Left kidney (tissue), 8 donors: ENCODE data around the gene SF3B6. TPM values are rescaled to one million over a fixed set of nuclear protein-coding genes. Genes with fewer than 3 reads are reported as not detected.
A peak's percentile ranks its signal among the peaks of the same experiment; 100 is the strongest.
"Not testable (repeated sequence)": the region's sequence is repeated elsewhere in the genome, so short reads cannot be mapped to it uniquely, and the experiment has no call there.

Experiments
- DNase-seq: peaks from one replicate; pipeline ENCODE4 v3.0.0-alpha.2; 2013
- long read RNA-seq, 8 donors: transcript quantifications; one replicate each; lab custom pipeline, GENCODE V29; 2026
- polyA plus RNA-seq: library from polyadenylated mRNA; unstranded; fragments of 120-200 nt; gene quantifications from one replicate; pipeline ENCODE4 v1.2.1, GENCODE V29; 2013; ENCODE audit not compliant: insufficient read length

SF3B6 gene
- polyA plus RNA-seq: 145 TPM
- long read RNA-seq, donor 1, transcript SF3B6-201 (4 exons, 770 nt): major isoform, 154 of 176 reads
- long read RNA-seq, donor 1, partial matches to known transcripts: 10 of 176 reads
- long read RNA-seq, donor 1, other reads (novel, unspliced or antisense): 11 of 176 reads
- long read RNA-seq, donor 2, transcript SF3B6-201 (4 exons, 770 nt): major isoform, 128 of 146 reads
- long read RNA-seq, donor 2, partial matches to known transcripts: 12 of 146 reads
- long read RNA-seq, donor 2, other reads (novel, unspliced or antisense): 6 of 146 reads
- long read RNA-seq, donor 3, transcript SF3B6-201 (4 exons, 770 nt): major isoform, 103 of 132 reads
- long read RNA-seq, donor 3, partial matches to known transcripts: 6 of 132 reads
- long read RNA-seq, donor 3, other reads (novel, unspliced or antisense): 21 of 132 reads
- long read RNA-seq, donor 4, transcript SF3B6-201 (4 exons, 770 nt): major isoform, 30 of 40 reads
- long read RNA-seq, donor 4, transcript SF3B6-202 (2 exons, 720 nt): minor isoform, 5 of 40 reads
- long read RNA-seq, donor 4, partial matches to known transcripts: 5 of 40 reads
- long read RNA-seq, donor 4, other reads (novel, unspliced or antisense): 0 of 40 reads
- long read RNA-seq, donor 5, transcript SF3B6-201 (4 exons, 770 nt): major isoform, 319 of 365 reads
- long read RNA-seq, donor 5, partial matches to known transcripts: 12 of 365 reads
- long read RNA-seq, donor 5, other reads (novel, unspliced or antisense): 30 of 365 reads
- long read RNA-seq, donor 6, transcript SF3B6-201 (4 exons, 770 nt): major isoform, 165 of 186 reads
- long read RNA-seq, donor 6, partial matches to known transcripts: 0 of 186 reads
- long read RNA-seq, donor 6, other reads (novel, unspliced or antisense): 19 of 186 reads
- long read RNA-seq, donor 7, transcript SF3B6-201 (4 exons, 770 nt): major isoform, 246 of 287 reads
- long read RNA-seq, donor 7, partial matches to known transcripts: 11 of 287 reads
- long read RNA-seq, donor 7, other reads (novel, unspliced or antisense): 28 of 287 reads
- long read RNA-seq, donor 8, transcript SF3B6-201 (4 exons, 770 nt): major isoform, 70 of 76 reads
- long read RNA-seq, donor 8, partial matches to known transcripts: 5 of 76 reads
- long read RNA-seq, donor 8, other reads (novel, unspliced or antisense): 0 of 76 reads

- peak; percentile 99 for DNase-seq
Measured at GRCh38 chr2:24075915-24076848, at the start of gene SF3B6. SF3B6 (minus strand) TSS chr2:24076326; CDS start chr2:24076229, 97 bp downstream.

GRCh38 chr2:24123922-24124580 lies 47.9 kb upstream of the SF3B6 start:
- DNase-seq: no peak

DNA sequence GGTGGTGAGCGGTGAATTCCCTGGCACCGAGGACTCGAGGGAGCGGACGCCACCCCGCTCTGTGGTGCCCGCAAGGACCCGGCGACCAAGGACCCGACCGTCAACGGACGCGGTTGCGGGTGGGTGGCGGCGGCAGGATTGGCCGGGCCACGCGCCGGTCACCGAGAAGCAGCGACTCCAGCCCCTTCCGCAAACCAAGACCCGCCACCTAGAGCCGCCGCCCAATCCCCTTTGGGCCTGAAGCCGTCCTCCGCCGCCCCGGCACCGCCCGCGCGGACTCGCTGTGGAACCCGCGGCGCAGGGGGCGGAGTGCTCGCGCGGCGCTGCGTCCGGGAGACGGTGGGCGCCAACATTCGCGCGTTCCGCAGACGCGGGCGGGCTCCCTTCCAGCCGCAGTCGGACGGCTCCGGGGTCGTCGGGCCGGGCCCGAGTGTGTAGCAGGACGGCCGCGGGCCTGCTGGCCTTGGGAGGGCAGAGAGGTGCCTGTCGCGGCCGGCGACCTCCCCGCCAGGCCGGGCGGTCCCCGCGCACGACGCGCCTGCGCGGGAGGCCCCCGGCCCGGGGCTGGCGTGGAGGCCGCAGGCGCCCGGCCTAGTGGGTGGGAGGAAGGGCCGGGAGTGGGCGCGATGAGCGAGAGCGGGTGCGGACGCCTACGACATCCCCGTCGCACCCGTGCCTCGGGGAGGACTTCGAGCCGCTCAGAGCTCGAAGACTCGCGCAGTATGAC lies 47.2 kb upstream of the SF3B6 start, which contains the start of the genes FAM228B and PFN4:
TSS of gene FAM228B (plus strand) at position 275 of the 727 bp plus-strand sequence. CDS start 893 bp downstream, outside the sequence.
TSS of gene PFN4 (minus strand) at position 140 of the 727 bp plus-strand sequence. CDS start 799 bp downstream, outside the sequence.
- DNase-seq: peak; percentile 85

DNA sequence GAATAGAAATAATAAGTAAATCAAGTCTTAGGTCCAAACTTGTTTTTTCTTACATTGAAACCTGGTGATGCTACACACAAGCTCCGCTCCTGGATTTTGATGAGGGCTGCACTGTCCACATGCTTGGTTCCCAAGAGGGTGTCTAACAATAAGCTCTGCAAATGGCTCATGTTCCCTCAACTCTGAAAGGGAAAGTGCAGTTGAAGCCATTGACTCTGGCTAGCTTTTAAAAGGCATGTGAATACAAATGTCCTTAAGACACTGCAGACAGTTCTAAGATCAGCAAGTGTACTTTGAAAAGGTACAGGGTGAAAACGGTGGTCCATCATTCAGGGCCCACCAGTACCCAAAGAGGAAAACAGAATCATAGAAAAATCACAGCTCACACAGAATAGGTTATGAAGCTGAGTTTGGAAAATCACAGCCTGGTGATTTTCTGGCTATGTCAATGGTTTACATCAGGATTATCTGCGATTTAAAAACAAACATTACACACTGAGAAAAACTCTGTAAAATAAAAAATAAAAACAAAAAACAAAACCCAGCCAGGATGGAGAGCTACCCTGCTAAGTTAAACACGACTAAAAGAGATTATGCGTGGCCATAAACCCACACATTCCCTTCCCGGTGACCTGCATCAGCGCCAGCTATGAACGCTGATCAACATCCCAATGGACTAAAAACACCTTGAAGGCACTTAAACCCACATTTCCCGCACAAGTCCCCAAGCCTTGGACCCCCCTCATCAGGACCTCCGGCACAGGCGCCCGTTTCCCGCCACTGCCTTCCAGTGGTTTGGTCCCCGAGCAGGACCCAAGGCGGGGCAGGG lies 46.5 kb upstream of the SF3B6 start:
- DNase-seq: no peak

GRCh38 chr2:24121469-24121868 lies 45.3 kb upstream of the SF3B6 start:
- no peak for DNase-seq

- no peak for DNase-seq
Measured at GRCh38 chr2:24121066-24121465, 44.9 kb upstream of the SF3B6 start.

DNA sequence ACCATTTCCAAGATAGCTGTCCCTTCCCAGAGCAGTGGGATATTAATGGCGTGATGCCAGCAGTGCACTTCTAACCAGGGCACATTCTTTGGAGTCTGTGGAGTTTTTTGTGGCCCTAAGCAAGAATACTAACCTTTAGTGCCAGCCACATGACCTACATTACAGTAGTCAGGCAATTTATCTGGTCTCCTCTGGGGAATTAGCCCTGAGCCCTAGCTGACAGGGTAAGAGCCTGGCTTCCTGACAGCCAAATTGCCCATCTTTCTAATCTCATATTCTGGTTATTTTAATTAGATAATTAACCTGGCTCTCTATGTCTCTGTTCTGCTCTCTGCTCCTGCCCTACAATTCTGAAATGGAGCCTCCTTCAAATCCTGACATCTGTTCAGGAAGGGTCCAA lies 41.8 kb upstream of the SF3B6 start:
- no peak for DNase-seq

- DNase-seq: no peak
Measured at GRCh38 chr2:24115057-24115456, 38.9 kb upstream of the SF3B6 start.

DNA sequence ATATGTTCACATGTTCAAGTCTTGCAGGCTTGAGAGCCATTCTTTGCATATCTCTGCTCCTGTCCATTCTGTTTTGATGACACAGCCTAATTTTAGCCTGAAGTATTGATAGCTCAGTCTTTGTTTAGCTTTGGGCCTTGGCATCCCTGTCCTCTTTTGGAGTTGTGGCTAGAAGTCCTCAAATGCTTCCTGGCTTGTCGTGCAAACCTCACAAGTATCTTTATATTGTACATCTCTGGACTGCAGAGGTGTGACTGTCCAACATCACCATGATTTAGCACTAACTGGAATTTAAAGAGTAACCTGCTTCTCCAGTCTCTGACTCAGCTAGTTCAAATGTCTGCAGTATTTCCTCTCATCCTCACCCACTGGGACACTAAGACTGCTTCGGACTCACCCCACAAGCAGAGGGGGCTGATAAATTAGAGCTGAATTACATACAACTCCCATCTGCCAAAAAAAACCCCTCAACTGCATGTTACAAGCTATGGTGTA lies 35.3 kb upstream of the SF3B6 start:
- DNase-seq: no peak

DNA sequence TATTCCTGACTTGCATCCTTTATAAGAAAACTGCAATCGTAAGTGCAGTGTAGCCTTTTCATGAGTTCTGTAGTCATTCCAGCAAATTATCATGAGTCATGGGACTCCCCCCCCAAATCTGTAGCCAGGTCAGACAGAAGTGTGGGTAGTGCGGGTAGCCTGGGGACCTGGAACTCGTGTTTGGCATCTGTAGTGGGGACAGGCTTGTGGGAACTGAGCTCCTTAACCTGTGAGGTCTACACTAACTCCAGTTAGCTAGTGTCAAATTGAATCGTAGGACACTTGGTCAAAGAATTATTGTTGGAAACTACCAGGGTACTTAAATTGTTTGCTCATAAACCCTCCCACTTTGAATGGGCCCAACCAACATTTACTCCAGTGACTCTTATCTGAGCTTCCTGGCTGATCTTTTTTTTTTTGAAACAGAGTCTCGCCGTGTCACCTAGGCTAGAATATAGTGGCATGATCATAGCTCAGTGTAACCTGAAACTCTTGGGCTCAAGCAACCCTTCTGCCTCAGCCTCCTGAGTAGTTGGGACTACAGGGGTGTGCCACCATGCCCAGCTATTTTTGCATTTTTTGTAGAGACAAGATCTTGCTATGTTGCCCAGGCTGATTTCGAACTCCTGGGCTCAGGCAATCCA lies 34.7 kb upstream of the SF3B6 start:
- DNase-seq: no peak

DNA sequence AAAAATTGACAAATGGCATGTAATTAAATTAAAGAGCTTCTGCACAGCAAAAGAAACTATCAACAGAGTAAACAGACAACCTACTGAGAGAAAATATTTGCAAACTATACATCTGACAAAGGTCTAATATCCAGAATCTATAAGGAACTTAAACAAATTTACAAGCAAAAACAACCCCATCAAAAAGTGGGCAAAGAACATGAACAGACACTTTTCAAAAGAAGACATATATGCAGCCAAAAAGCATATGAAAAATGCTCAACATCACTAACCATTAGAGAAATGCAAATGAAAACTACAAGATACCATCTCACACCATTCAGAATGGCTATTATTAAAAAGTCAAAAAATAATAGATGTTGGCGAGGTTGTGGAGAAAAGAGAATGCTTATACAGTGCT lies 33.3 kb upstream of the SF3B6 start:
- not testable (repeated sequence) for DNase-seq

- no peak for DNase-seq
Measured at GRCh38 chr2:24107336-24107735, 31.2 kb upstream of the SF3B6 start.

- no peak for DNase-seq
Measured at GRCh38 chr2:24106786-24107185, 30.7 kb upstream of the SF3B6 start.

DNA sequence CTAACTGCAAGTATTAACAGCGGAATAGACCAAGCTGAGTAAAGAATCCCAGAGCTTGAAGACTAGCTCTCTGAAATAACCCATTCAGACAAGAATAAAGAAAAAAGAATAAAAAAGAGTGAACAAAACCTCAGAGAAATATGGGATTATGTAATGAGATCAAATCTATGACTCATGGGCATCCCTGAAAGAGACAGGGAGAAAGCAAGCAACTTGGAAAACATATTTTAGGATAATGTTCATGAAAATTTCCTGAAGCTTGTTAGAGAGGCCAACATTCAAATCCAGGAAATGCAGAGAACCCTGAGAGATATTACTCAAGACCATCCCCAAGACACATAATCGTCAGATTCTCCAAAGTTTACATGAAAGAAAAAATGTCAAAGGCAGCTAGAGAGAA lies 29.7 kb upstream of the SF3B6 start:
- DNase-seq: no peak

DNA sequence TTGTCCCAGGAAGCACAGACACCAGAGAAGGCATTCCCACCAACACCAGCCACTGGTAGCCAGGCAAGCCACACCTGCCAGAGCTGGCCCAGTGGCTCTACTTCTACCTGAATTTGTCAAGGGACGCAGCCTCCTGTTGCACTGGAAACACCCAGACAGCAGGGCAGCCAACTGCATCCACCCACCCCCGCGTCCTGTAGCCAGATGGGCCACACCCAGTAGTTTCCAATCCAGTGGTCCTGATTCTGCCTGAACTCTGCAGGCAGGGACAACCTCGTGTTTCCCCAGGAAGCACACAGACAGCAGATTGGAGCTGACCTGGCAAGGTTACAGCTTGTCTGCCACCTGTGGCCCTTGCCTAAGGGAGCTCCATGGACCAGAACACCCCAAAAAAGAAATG lies 28.8 kb upstream of the SF3B6 start:
- no peak for DNase-seq

- DNase-seq: no peak
Measured at GRCh38 chr2:24104110-24104650, 28.1 kb upstream of the SF3B6 start.

GRCh38 chr2:24102677-24103076 lies 26.6 kb upstream of the SF3B6 start:
- DNase-seq: no peak

- no peak for DNase-seq
Measured at GRCh38 chr2:24101992-24102391, 25.9 kb upstream of the SF3B6 start.
